Measurements from ENCODE around the gene ACYP2.
A peak's percentile ranks its signal among the peaks of the same experiment; 100 is the strongest.

The ACYP2 gene

DNA sequence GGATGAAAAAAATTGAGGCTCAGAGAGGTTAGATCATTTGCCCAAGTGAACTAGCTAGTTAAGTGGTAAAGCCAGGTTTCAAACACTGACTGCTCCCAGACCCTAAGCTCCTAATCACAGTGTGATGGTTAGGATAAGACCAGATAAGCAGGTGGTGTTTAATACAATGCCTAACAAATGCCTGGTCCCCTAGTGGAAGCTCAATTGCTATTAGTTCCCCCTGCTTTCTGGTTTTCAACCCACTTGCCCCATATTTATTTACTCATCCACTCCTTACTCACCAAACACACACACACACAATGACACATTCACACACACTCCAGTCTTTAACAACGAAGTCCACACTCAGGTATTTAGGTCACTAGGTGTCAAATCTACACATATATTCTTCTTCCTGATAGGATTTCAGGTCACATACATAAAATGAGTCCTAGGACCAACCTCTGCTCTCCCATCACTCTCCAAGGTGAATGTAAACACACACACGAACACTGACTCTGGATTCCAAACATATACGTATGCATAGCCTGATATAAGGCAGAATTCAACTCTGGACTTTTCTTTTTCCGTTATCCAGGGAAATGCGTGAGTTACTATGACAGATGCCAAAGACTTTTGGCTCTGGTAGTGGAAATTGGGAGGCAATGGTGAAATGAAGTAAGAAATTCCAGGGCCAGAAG lies 214.2 kb downstream of the ACYP2 start:
- no peak for DNase-seq

DNA sequence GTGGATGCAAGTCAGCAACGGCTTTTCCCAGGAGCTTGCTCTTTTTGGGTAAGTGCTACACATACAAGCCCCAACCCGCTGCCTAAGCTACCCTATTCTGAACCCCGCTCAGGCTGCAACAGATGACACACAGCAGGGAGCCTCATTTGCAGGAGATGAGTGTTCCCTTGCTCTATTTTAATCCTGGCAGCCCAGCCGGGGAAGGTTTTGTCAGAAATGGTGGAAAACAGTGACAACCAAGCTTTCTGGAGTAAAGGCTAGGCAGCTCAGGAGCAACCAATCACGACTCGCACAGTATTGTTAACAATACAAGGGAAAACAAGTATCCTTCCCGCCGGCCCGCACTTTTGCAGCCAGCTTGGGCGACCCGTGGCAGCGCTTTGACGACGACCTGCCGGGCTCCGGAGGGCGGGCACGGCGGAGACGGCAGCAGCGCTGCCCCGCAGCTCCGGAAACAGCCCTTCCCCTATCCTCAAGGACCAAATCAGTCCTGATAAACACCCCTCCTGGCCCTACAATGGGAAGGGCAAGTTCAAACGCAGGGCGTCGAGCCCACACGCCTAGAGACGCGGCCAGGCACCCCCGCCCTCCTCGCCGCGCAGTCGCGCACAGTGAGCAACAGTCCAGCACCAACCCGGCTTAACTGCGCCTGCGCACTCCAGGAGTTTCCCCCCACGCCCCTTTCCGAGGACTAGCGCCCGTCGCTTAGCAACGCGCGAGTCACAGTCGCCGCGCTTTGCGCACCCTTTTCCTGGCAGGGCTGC lies 214.9 kb downstream of the ACYP2 start:
- DNase-seq, result peak; percentile 95

GRCh38 chr2:54330926-54331835 lies 215.8 kb downstream of the ACYP2 start:
- no peak for DNase-seq

DNA sequence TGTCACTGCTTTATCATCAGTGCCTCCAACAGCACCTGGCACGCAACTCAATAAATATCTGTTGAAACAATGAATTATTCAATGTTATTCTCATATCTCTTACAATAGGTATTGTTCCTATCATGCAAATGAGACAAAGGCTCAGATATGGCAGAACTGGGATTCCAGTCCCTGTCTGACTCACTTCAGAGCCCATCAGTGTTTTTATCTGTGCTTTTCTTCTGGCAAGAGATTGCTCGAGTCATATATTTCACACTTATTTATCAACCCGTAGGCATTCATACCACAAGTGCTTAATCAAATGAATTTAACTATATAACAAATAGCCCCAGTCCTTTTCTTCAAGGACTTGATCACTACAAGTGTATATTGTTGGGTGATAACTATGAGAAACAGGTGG lies 217.0 kb downstream of the ACYP2 start:
- DNase-seq, result peak; percentile 62

GRCh38 chr2:54336136-54336976 lies 220.9 kb downstream of the ACYP2 start:
- peak; percentile 92 for DNase-seq

- DNase-seq, result peak; percentile 31
Measured at GRCh38 chr2:54336977-54337255, 221.5 kb downstream of the ACYP2 start.

GRCh38 chr2:54341656-54342055 lies 226.2 kb downstream of the ACYP2 start:
- DNase-seq, result no peak

GRCh38 chr2:54342603-54343002 lies 227.2 kb downstream of the ACYP2 start:
- DNase-seq, result no peak

DNA sequence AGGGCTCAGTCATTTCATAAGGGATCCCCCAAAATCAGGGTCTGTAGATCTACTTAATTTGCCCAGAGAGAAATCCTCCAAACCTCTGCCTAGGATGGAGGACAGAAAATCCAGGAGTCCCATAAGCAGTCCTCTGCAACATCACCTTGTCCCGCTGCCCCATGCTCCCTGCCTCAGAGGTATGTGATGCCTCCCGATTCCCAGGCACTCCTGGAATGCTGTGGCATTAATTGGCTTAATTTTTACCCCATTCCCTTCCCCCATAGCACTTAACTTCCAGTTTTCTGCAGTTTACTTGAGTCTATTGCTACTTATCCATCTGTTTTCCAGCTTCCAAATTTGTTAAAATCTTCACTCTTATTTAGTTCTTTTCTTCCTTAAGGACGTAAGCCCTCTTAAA lies 232.2 kb downstream of the ACYP2 start:
- DNase-seq, result no peak

DNA sequence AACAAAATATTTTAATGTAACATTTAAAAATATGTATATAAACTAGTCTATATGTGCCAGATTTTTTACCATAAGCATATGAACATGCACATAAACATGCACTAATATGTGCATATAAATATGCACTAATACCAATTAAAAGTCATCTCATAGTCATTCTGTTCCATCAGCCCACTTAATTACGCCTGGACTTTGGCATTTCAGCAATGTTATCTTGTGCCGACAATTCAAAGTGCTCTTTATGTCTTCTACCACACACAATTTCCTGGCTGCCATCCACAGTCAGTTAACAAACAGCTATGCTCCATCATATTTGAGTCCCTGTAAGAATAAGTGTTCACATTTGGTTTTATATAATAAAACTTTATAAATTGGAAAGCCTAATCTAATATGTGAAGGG lies 233.2 kb downstream of the ACYP2 start:
- peak; percentile 49 for DNase-seq

DNA sequence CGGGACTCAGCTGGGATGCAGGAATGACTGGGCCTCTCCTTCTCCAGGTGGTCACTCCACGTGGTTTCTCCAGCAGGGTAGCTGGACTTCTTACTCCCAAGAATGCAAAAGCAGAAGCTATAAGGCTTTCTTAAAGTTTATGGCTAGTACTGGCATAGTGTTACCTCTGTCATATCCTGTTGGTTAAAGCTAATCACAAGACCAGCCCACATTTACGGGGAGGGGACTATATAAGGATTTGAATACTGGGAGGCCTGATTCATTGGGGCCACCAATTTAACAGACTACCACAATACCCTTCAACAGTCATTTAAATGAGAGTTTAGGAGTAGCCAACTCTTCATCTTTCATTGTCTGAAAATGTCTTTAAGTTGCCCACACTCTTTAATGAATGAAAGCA lies 235.0 kb downstream of the ACYP2 start:
- no peak for DNase-seq

DNA sequence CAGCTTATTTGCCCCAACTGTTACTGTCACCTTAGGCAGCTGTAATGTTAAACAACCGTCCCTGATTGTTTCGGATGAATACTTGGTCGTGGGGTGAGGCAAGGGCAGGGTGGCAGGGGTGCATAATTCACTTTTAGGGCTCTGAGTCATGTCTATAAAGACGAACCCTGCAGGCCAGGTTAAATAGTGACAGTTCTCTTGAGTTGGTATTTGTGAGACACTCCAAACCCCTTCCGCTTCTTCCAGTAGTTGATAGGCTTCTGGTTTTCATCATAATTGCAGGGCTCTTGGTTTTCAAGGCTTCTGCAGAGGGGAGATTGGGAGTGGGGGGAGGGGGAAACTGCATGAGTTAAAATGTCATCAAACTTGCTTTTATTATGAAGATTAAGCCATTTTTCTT lies 237.8 kb downstream of the ACYP2 start:
- no peak for DNase-seq
